ENCODE results near the gene YES1.

- TF ChIP-seq ZNF274 (IDR thresholded peaks at IDR 0.05; ENCODE audit: low read depth, low read length) (no peak), SUZ12 (IDR thresholded peaks at IDR 0.05; ENCODE audit: extremely low read depth, insufficient read depth, insufficient read length) (no peak), YY1 (IDR thresholded peaks at IDR 0.05; ENCODE audit: insufficient read depth, insufficient read length) (no peak)
These were observed 115.0 kb downstream of the YES1 start for GRCh38 chr18:697012-697411.
